HFFc6 (cell line): Measurements from ENCODE around the gene RPS4Y1. TPM values are rescaled to one million over a fixed set of nuclear protein-coding genes. Genes with fewer than 3 reads are reported as not detected.

Experiments
- DNase-seq: peaks from one replicate; pipeline ENCODE4 v3.0.0-alpha.2; 2018
- H3K27ac Mint-ChIP-seq: 2 replicates; pipeline ENCODE4 v1.8.0; 2020; ENCODE audit warnings: mild to moderate bottlenecking, mixed read lengths
- H3K27me3 Mint-ChIP-seq: 2 replicates; pipeline ENCODE4 v1.8.0; 2021; ENCODE audit warnings: mild to moderate bottlenecking, moderate library complexity, mixed read lengths; ENCODE audit not compliant: insufficient read depth
- H3K36me3 Mint-ChIP-seq: 2 replicates; pipeline ENCODE4 v1.8.0; 2021; ENCODE audit warnings: low read depth, mixed read lengths
- H3K4me1 Mint-ChIP-seq: 2 replicates; pipeline ENCODE4 v1.8.0; 2020; ENCODE audit warnings: low read depth, mixed read lengths
- H3K4me3 Mint-ChIP-seq: 2 replicates; pipeline ENCODE4 v1.8.0; 2020; ENCODE audit warnings: mild to moderate bottlenecking, moderate library complexity, mixed read lengths
- H3K9me3 Mint-ChIP-seq: 2 replicates; pipeline ENCODE4 v1.8.0; 2020; ENCODE audit warnings: mild to moderate bottlenecking, mixed read lengths
- CTCF ChIP-seq: fragments of 200-600 bp; sonication (generic); IDR thresholded peaks from 2 replicates; pipeline ENCODE4 v1.5.0; 2021; ENCODE audit warnings: antibody characterized with exemption, mild to moderate bottlenecking
- total RNA-seq, 6 experiments: library from RNA; stranded (reverse); fragmentation: NEBNext Ultra II Directional; extraction: Animal tissue kit (Norgen Biotek cat#: 25700); gene quantifications; 2 replicates in 1 of 6; 3 replicates in 5 of 6; pipeline ENCODE4 v1.2.3, GENCODE V29; 2021

The RPS4Y1 gene
- total RNA-seq, 6 experiments from 2014 or later = 295 to 324 (median 307) TPM

GRCh38 chrY:2874211-2874610, 32.8 kb downstream of the RPS4Y1 start:
- peaks cover 9% of the 10 kb centered on the region for H3K36me3 Mint-ChIP-seq
- H3K27me3 Mint-ChIP-seq = no peaks in the 10 kb centered on the region; the same call in 1 of the 2 replicates
- no peak overlapping the region for H3K4me3 Mint-ChIP-seq
- H3K4me1 Mint-ChIP-seq = peaks cover 19% of the 10 kb centered on the region
- peak overlapping the region; percentile 5; the same call in 1 of the 2 replicates for H3K27ac Mint-ChIP-seq
- TF ChIP-seq CTCF = no peak
- no peak for DNase-seq
- no peaks in the 10 kb centered on the region for H3K9me3 Mint-ChIP-seq

- peaks cover 42% of the 10 kb centered on the region for H3K4me1 Mint-ChIP-seq
- no peaks in the 10 kb centered on the region for H3K36me3 Mint-ChIP-seq
- TF ChIP-seq CTCF = no peak
- H3K9me3 Mint-ChIP-seq = no peaks in the 10 kb centered on the region
- DNase-seq = no peak
- no peak overlapping the region for H3K4me3 Mint-ChIP-seq
- H3K27ac Mint-ChIP-seq = no peak overlapping the region
- no peaks in the 10 kb centered on the region; the same call in 1 of the 2 replicates for H3K27me3 Mint-ChIP-seq
These were observed 42.2 kb downstream of the RPS4Y1 start for GRCh38 chrY:2883561-2883960.

GRCh38 chrY:2885880-2886279, 44.5 kb downstream of the RPS4Y1 start:
- Mint-ChIP-seq H3K27ac (no peak overlapping the region; the same call in 1 of the 2 replicates), H3K9me3 (no peaks in the 10 kb centered on the region), H3K27me3 (no peaks in the 10 kb centered on the region; the same call in 1 of the 2 replicates), H3K4me1 (peaks cover 54% of the 10 kb centered on the region), H3K36me3 (no peaks in the 10 kb centered on the region), H3K4me3 (no peak overlapping the region)
- TF ChIP-seq CTCF = no peak
- no peak for DNase-seq

- no peaks in the 10 kb centered on the region; the same call in 1 of the 2 replicates for H3K27me3 Mint-ChIP-seq
- no peaks in the 10 kb centered on the region for H3K36me3 Mint-ChIP-seq
- no peaks in the 10 kb centered on the region for H3K9me3 Mint-ChIP-seq
- peak; percentile 79 for DNase-seq
- H3K4me3 Mint-ChIP-seq = peak overlapping the region; percentile 80
- peak overlapping the region; percentile 99 for H3K27ac Mint-ChIP-seq
- TF ChIP-seq CTCF = no peak
- H3K4me1 Mint-ChIP-seq = peaks cover 48% of the 10 kb centered on the region
These were observed 46.0 kb downstream of the RPS4Y1 start for GRCh38 chrY:2887386-2887785.

- TF ChIP-seq CTCF = no peak
- Mint-ChIP-seq H3K4me3 (peak overlapping the region; percentile 80), H3K27ac (peak overlapping the region; percentile 99), H3K36me3 (no peaks in the 10 kb centered on the region), H3K9me3 (no peaks in the 10 kb centered on the region), H3K27me3 (no peaks in the 10 kb centered on the region; the same call in 1 of the 2 replicates), H3K4me1 (peaks cover 48% of the 10 kb centered on the region)
- peak; percentile 68 for DNase-seq
These were observed 46.6 kb downstream of the RPS4Y1 start for GRCh38 chrY:2887955-2888354.

GRCh38 chrY:2893471-2893870, 52.1 kb downstream of the RPS4Y1 start:
- H3K27ac Mint-ChIP-seq = no peak overlapping the region
- no peak for DNase-seq

More at GRCh38 chrY:2893471-2893870, 52.1 kb downstream of the RPS4Y1 start:
- no peak overlapping the region for H3K4me3 Mint-ChIP-seq
- no peaks in the 10 kb centered on the region for H3K27me3 Mint-ChIP-seq
- no peak for TF ChIP-seq CTCF
- H3K36me3 Mint-ChIP-seq = no peaks in the 10 kb centered on the region
- no peaks in the 10 kb centered on the region for H3K9me3 Mint-ChIP-seq
- peaks cover 13% of the 10 kb centered on the region for H3K4me1 Mint-ChIP-seq
